Bronchial epithelial cell (primary cell): ENCODE data around the gene HMX1. TPM values are rescaled to one million over a fixed set of nuclear protein-coding genes. Genes with fewer than 3 reads are reported as not detected.

Source experiments
- DNase-seq: peaks from one replicate; pipeline ENCODE4 v3.0.0-alpha.2; 2010; ENCODE audit warnings: low read depth
- FAIRE-seq: peaks from 2 replicates; lab custom pipeline; 2011; peaks lifted over from hg19 to GRCh38; lab: Jason Lieb, UNC
- H3K27me3 ChIP-seq: 2 replicates; pipeline ENCODE4 v1.5.1; 2011; ENCODE audit warnings: low read length; ENCODE audit not compliant: control insufficient read depth, insufficient read depth
- H3K36me3 ChIP-seq: 2 replicates; pipeline ENCODE4 v1.5.1; 2011; ENCODE audit warnings: low read length; ENCODE audit not compliant: control insufficient read depth, insufficient read depth
- H3K4me3 ChIP-seq: 2 replicates; pipeline ENCODE4 v1.5.1; 2011; ENCODE audit warnings: mild to moderate bottlenecking, low read depth, low read length, control low read depth
- total RNA-seq: library from RNA; depleted of rRNA; stranded (reverse); fragments of >200 nt; gene quantifications from 2 replicates; pipeline ENCODE4 v1.2.1, GENCODE V29; 2014
- TF ChIP-seq, protein P1 (sequence below): IDR thresholded peaks from 2 replicates; pipeline ENCODE4 v1.5.1; 2011; ENCODE audit warnings: mild to moderate bottlenecking, moderate library complexity, low read length, control low read depth, inconsistent platforms; ENCODE audit not compliant: insufficient read depth, severe bottlenecking

The HMX1 gene
- total RNA-seq, 1 donor from 2014 or later = not detected

DNA sequence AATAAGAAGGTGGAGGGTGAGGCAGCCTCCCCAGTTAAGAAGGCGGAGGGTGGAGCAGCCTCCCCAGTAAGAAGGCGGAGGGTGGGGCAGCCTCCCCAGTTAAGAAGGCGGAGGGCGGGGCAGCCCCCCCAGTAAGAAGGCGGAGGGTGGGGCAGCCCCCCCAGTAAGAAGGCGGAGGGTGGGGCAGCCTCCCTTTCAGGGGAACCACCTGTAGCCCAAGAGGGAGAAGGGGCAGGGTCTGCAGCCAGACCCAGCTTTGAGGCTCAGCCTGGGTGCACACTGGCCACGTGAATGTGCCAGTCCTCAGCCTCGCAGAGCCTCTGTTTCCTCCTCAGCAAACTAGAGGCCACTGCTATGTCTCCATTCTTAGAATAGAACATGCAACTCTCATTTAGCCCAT, 52.6 kb downstream of the HMX1 start:
- no peaks in the 10 kb centered on the region for H3K36me3 ChIP-seq
- FAIRE-seq (no peak), DNase-seq (no peak)
- H3K4me3 ChIP-seq = no peak overlapping the region
- TF ChIP-seq, protein P1, sequence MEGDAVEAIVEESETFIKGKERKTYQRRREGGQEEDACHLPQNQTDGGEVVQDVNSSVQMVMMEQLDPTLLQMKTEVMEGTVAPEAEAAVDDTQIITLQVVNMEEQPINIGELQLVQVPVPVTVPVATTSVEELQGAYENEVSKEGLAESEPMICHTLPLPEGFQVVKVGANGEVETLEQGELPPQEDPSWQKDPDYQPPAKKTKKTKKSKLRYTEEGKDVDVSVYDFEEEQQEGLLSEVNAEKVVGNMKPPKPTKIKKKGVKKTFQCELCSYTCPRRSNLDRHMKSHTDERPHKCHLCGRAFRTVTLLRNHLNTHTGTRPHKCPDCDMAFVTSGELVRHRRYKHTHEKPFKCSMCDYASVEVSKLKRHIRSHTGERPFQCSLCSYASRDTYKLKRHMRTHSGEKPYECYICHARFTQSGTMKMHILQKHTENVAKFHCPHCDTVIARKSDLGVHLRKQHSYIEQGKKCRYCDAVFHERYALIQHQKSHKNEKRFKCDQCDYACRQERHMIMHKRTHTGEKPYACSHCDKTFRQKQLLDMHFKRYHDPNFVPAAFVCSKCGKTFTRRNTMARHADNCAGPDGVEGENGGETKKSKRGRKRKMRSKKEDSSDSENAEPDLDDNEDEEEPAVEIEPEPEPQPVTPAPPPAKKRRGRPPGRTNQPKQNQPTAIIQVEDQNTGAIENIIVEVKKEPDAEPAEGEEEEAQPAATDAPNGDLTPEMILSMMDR = no peak
- H3K27me3 ChIP-seq = no peaks in the 10 kb centered on the region

DNA sequence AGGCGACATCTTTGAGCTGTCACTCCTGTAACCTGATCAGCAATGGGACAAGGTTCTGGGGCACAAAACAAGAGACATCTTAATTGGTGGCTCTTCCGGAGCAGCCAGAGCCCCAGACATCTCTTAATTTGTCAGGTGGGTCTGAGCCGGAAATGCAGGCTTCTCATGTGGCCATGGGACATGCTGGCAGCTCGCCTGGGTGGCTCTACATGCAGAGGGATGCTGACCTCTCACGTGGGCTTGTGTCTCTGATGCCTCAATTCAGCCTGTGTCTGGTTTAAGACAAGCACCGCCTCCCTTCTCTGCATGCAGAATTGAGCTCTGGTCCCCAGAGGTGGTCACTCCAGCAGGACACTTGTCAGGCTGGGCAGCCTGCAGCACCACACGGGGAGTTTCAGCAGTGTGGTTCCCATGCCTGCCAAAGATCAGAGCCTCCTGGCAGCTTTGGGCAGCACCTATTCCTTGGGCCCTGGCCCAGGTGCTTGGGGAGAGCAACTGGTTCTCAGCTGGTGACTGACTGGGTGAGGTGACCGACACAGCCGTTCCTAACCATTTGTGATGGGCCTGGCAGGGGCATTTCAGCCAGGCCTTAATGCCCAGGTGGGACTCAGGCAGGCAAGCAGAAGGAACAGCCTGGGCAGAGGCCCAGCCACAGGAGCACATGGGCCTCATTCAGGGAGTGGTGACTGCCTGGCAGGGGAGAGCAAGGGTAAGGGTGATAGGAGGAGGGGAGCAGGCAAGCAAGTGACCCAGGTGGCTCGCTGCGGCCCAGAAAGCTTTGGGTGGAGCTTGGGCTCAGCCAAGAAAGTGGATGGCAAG, 53.4 kb downstream of the HMX1 start:
- TF ChIP-seq, protein P1 = no peak

DNA sequence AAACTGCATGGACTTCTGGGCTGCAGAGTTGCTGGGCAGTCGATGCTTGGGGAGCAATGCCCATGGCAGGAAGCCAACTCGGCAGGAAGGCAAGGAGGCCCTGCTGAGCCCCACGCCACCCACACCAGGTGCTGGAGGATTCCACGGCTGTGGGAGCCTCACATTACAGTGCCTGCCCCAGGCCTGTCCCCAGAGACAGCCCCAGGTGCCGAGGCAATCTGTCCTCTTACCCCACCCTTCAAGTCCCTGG, 53.9 kb downstream of the HMX1 start:
- Histone ChIP-seq H3K27me3 (no peaks in the 10 kb centered on the region), H3K4me3 (no peak overlapping the region), H3K36me3 (no peaks in the 10 kb centered on the region)
- FAIRE-seq (no peak), DNase-seq (no peak)
- TF ChIP-seq, protein P1 = no peak

More for the DNA sequence above, 53.4 kb downstream of the HMX1 start:
- no peaks in the 10 kb centered on the region for H3K36me3 ChIP-seq
- no peak for FAIRE-seq
- H3K27me3 ChIP-seq = no peaks in the 10 kb centered on the region
- H3K4me3 ChIP-seq = no peak overlapping the region
- no peak for DNase-seq

DNA sequence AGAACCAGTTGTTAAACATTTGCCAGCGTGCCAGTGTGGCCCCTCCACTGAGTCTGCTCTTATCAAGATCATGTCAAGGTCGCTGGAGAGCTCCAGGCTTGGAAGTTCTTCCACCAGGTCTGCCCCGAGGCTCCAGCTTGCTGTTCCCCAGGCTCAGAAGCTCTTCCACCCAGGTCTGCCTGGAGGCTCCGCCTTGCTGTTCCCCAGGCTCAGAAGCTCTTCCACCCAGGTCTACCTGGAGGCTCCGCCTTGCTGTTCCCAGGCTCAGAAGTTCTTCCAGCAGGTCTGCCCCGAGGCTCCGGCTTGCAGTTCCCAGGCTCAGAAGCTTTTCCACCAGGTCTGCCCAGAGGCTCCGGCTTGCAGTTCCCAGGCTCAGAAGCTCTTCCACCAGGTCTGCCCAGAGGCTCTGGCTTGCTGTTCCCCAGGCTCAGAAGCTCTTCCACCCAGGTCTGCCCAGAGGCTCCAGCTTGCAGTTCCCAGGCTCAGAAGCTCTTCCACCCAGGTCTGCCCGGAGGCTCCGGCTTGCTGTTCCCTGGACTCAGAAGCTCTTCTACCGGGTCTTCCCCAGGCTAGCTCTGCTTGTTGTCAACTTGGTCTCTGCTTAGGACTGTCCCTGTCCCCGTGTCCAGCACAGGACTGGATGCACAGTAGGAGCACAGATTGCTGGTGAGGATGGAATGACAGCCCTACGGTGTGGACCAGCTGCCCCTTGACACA, 54.4 kb downstream of the HMX1 start:
- Histone ChIP-seq H3K4me3 (no peak overlapping the region), H3K36me3 (no peaks in the 10 kb centered on the region), H3K27me3 (no peaks in the 10 kb centered on the region)
- TF ChIP-seq, protein P1 = no peak
- DNase-seq = no peak
- no peak for FAIRE-seq
